ENCODE results near the gene MPPE1. TPM values are rescaled to one million over a fixed set of nuclear protein-coding genes. Genes with fewer than 3 reads are reported as not detected.

MPPE1 gene
- polyA plus RNA-seq, 1 experiment: 31.0 TPM

GRCh38 chr18:11953113-11953512 is 45.0 kb upstream of the MPPE1 start:
- no peak for TF ChIP-seq CTCF (IDR thresholded peaks at IDR 0.05; ENCODE audit: insufficient read depth, low read depth, low read length)
- CTCF ChIA-PET: no interaction called here
- no peaks in the 10 kb centered on the region for H3K36me3 ChIP-seq (ENCODE audit: control insufficient read depth, insufficient read depth, low read length)
- no peak for DNase-seq (ENCODE audit: low read depth)
- H3K27me3 ChIP-seq (ENCODE audit: control insufficient read depth, insufficient read depth, low read length): no peaks in the 10 kb centered on the region
- POLR2A ChIA-PET: no interaction called here
- H3K4me3 ChIP-seq (ENCODE audit: low read depth, low read length): no peak overlapping the region

GRCh38 chr18:11951390-11951851 is 43.3 kb upstream of the MPPE1 start:
- CTCF ChIA-PET: interaction anchor here (2.1 kb wide), 1 partner anchor 13 kb away, joined by 15 read pairs; no protein-coding TSS in a partner anchor
- TF ChIP-seq CTCF (IDR thresholded peaks at IDR 0.05; ENCODE audit: insufficient read depth, low read depth, low read length): no peak
- DNase-seq (ENCODE audit: low read depth): no peak
- Histone ChIP-seq H3K4me3 (ENCODE audit: low read depth, low read length) (no peak overlapping the region), H3K36me3 (ENCODE audit: control insufficient read depth, insufficient read depth, low read length) (no peaks in the 10 kb centered on the region), H3K27me3 (ENCODE audit: control insufficient read depth, insufficient read depth, low read length) (no peaks in the 10 kb centered on the region)
- POLR2A ChIA-PET: no interaction called here

GRCh38 chr18:11950824-11951223 is 42.7 kb upstream of the MPPE1 start:
- POLR2A ChIA-PET: no interaction called here
- TF ChIP-seq CTCF (IDR thresholded peaks at IDR 0.05; ENCODE audit: insufficient read depth, low read depth, low read length): no peak

GRCh38 chr18:11948852-11949523 is 40.9 kb upstream of the MPPE1 start:
- CTCF ChIA-PET: interaction anchor here (0.7 to 7.1 kb wide), 4 partner anchors 11 to 85 kb away, joined by 3 to 54 read pairs (median 12); partner anchors contain the start of gene IMPA2
- POLR2A ChIA-PET: interaction anchor here (1.2 kb wide), 1 partner anchor 31 kb away, joined by 14 read pairs; no protein-coding TSS in a partner anchor
- H3K36me3 ChIP-seq (ENCODE audit: control insufficient read depth, insufficient read depth, low read length): no peaks in the 10 kb centered on the region
- no peak overlapping the region for H3K4me3 ChIP-seq (ENCODE audit: low read depth, low read length)
- no peak for TF ChIP-seq CTCF (IDR thresholded peaks at IDR 0.05; ENCODE audit: insufficient read depth, low read depth, low read length)
- DNase-seq (ENCODE audit: low read depth): peak; percentile 26
- H3K27me3 ChIP-seq (ENCODE audit: control insufficient read depth, insufficient read depth, low read length): no peaks in the 10 kb centered on the region

More at GRCh38 chr18:11950824-11951223, 42.7 kb upstream of the MPPE1 start:
- Histone ChIP-seq H3K4me3 (ENCODE audit: low read depth, low read length) (no peak overlapping the region), H3K27me3 (ENCODE audit: control insufficient read depth, insufficient read depth, low read length) (no peaks in the 10 kb centered on the region), H3K36me3 (ENCODE audit: control insufficient read depth, insufficient read depth, low read length) (no peaks in the 10 kb centered on the region)
- CTCF ChIA-PET: interaction anchor here (0.6 to 7.1 kb wide), 4 partner anchors 13 to 954 kb away, joined by 4 to 54 read pairs (median 10); no protein-coding TSS in a partner anchor
- DNase-seq (ENCODE audit: low read depth): no peak

- CTCF ChIA-PET: interaction anchor here (0.5 to 7.1 kb wide), 4 partner anchors 10 to 1274 kb away, joined by 3 to 54 read pairs (median 12); no protein-coding TSS in a partner anchor
- peak; percentile 80 for DNase-seq (ENCODE audit: low read depth)
- peak overlapping the region; percentile 30 for H3K4me3 ChIP-seq (ENCODE audit: low read depth, low read length)
- no peaks in the 10 kb centered on the region for H3K27me3 ChIP-seq (ENCODE audit: control insufficient read depth, insufficient read depth, low read length)
- no peaks in the 10 kb centered on the region for H3K36me3 ChIP-seq (ENCODE audit: control insufficient read depth, insufficient read depth, low read length)
- TF ChIP-seq CTCF (IDR thresholded peaks at IDR 0.05; ENCODE audit: insufficient read depth, low read depth, low read length): no peak
- POLR2A ChIA-PET: no interaction called here
These were observed 39.4 kb upstream of the MPPE1 start for GRCh38 chr18:11947214-11948191.
